Activated CD8-positive, alpha-beta T cell treated with anti-CD3 and anti-CD28 coated beads for 36 hours (primary cell): ENCODE data around the gene ESRRA. TPM values are rescaled to one million over a fixed set of nuclear protein-coding genes. Genes with fewer than 3 reads are reported as not detected.

Source experiments
- ATAC-seq: fragments of 200-7000 bp; cut with Tn5 transposase; one replicate; pipeline ENCODE4 v1.10.0; 2021; ENCODE audit warnings: mild to moderate bottlenecking, moderate library complexity
- CTCF ChIA-PET: fragments of 350-600 bp; sonication (Branson Sonifier 250); formaldehyde crosslinking; loops from one replicate; lab custom pipeline; 2021; ENCODE audit warnings: antibody characterized with exemption; lab: Charles Lee
- POLR2A ChIA-PET: fragments of 350-600 bp; sonication (Branson Sonifier 250); formaldehyde crosslinking; loops from one replicate; lab custom pipeline; 2021; ENCODE audit warnings: antibody characterized with exemption; lab: Charles Lee
- DNase-seq: peaks from one replicate; pipeline ENCODE4 v3.0.0-alpha.2; 2020
- H3K27ac Mint-ChIP-seq: one replicate; pipeline ENCODE4 v1.8.0; 2021; ENCODE audit warnings: mild to moderate bottlenecking, mixed read lengths
- H3K27me3 Mint-ChIP-seq: one replicate; pipeline ENCODE4 v1.8.0; 2021; ENCODE audit warnings: mixed read lengths
- H3K36me3 Mint-ChIP-seq: one replicate; pipeline ENCODE4 v1.8.0; 2021; ENCODE audit warnings: low read depth, mixed read lengths
- H3K4me1 Mint-ChIP-seq: one replicate; pipeline ENCODE4 v1.8.0; 2021; ENCODE audit warnings: low read depth, mixed read lengths
- H3K4me3 Mint-ChIP-seq: one replicate; pipeline ENCODE4 v1.8.0; 2021; ENCODE audit warnings: mild to moderate bottlenecking, moderate library complexity, mixed read lengths
- H3K9me3 Mint-ChIP-seq: one replicate; pipeline ENCODE4 v1.8.0; 2021; ENCODE audit warnings: mixed read lengths
- intact Hi-C: fragments of 100-400 bp; cut with micrococcal nuclease; formaldehyde crosslinking; loops from one replicate; pipeline ENCODE4 v1.10.0; 2022
- total RNA-seq, 2 experiments: library from RNA; stranded (reverse); gene quantifications; one replicate each; pipeline ENCODE4 v1.2.3, GENCODE V29; 2021
- TF ChIP-seq, protein P1 (sequence below): fragments of 200-600 bp; IDR thresholded peaks from one replicate; pipeline ENCODE4 v1.8.0; 2022; ENCODE audit warnings: antibody characterized with exemption, mild to moderate bottlenecking

Gene ESRRA
- total RNA-seq, 2 experiments from 2014 or later: 37.5 to 42.4 TPM

DNA sequence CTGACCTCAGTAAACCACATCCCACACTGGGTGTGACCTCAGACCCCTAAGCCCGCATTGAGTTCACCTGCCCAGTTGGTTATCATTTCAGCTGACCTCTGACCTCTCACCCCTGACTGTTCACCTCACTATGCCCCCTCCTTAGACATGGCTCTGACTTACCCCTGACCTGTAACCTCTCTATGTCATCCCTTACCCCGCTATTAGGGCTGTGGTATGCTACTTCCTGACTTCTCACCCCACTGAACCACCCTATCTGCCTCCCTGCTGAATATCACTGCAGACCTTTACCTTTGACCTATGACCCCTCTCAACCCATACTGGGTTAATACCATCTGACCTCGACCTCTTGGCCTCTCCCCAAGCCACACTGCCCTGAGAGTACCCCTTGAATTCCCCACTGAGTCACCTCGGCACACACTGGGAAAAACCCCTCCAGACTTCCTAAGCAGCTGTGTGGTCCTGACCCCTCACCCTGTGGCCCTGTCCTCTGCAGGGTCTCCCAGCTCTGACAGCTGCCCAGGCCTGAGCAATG lies 45.7 kb upstream of the ESRRA start:
- H3K4me3 Mint-ChIP-seq: no peak overlapping the region
- no peaks in the 10 kb centered on the region for H3K27me3 Mint-ChIP-seq
- H3K4me1 Mint-ChIP-seq: peaks cover 12% of the 10 kb centered on the region
- peak; percentile 40 for ATAC-seq
- TF ChIP-seq, protein P1, sequence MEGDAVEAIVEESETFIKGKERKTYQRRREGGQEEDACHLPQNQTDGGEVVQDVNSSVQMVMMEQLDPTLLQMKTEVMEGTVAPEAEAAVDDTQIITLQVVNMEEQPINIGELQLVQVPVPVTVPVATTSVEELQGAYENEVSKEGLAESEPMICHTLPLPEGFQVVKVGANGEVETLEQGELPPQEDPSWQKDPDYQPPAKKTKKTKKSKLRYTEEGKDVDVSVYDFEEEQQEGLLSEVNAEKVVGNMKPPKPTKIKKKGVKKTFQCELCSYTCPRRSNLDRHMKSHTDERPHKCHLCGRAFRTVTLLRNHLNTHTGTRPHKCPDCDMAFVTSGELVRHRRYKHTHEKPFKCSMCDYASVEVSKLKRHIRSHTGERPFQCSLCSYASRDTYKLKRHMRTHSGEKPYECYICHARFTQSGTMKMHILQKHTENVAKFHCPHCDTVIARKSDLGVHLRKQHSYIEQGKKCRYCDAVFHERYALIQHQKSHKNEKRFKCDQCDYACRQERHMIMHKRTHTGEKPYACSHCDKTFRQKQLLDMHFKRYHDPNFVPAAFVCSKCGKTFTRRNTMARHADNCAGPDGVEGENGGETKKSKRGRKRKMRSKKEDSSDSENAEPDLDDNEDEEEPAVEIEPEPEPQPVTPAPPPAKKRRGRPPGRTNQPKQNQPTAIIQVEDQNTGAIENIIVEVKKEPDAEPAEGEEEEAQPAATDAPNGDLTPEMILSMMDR: no peak
- intact Hi-C loops: no loop called here
- peak overlapping the region; percentile 32 for H3K27ac Mint-ChIP-seq
- ChIA-PET CTCF (interaction anchor here (1.6 kb wide), 1 partner anchor 24 kb away, joined by 3 read pairs; the partner anchor contains the start of gene BAD), POLR2A (interaction anchor here (0.6 to 2.7 kb wide), 3 partner anchors 9 to 74 kb away, joined by 4 to 14 read pairs (median 6); partner anchors contain the start of gene STIP1)
- no peaks in the 10 kb centered on the region for H3K9me3 Mint-ChIP-seq
- peaks cover 14% of the 10 kb centered on the region for H3K36me3 Mint-ChIP-seq
- DNase-seq: no peak

DNA sequence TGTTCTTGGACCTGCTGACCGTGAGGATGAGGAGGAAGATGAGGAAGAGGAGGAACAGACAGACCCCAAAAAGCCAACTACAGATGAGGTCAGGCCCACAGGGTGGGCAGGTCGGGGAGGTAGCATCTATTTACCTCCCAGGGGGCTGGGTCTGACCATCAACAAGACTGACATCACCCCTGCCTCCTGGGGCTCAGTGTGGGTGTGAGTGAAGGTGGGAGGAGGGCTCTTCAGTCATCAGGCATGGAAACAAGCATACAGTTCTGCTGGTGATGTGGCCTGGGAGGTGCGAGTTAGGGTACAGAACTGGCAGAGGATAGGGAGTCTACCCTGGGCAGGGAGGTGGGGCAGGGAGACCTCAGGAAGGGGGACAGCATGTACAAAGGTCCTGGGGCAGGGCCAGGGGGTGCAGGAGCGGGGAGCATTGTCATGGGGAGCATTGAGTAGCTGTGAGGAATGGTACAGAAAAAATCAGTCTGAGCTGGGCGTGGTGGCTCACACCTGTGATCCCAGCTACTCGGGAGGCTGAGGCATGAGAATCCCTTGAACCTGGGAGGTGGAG lies 45.1 kb upstream of the ESRRA start:
- intact Hi-C loops: no loop called here
- ChIA-PET POLR2A (interaction anchor here (2.1 to 2.7 kb wide), 2 partner anchors 8 to 17 kb away, joined by 6 to 14 read pairs; no protein-coding TSS in a partner anchor), CTCF (interaction anchor here (1.8 kb wide), 1 partner anchor 9 kb away, joined by 8 read pairs; the partner anchor contains the start of gene PLCB3)
- H3K27ac Mint-ChIP-seq: peak overlapping the region; percentile 32
- H3K4me3 Mint-ChIP-seq: no peak overlapping the region
- no peak for DNase-seq
- H3K27me3 Mint-ChIP-seq: no peaks in the 10 kb centered on the region
- peaks cover 12% of the 10 kb centered on the region for H3K4me1 Mint-ChIP-seq
- H3K36me3 Mint-ChIP-seq: peaks cover 14% of the 10 kb centered on the region
- TF ChIP-seq, protein P1: no peak
- peak; percentile 37 for ATAC-seq
- no peaks in the 10 kb centered on the region for H3K9me3 Mint-ChIP-seq

DNA sequence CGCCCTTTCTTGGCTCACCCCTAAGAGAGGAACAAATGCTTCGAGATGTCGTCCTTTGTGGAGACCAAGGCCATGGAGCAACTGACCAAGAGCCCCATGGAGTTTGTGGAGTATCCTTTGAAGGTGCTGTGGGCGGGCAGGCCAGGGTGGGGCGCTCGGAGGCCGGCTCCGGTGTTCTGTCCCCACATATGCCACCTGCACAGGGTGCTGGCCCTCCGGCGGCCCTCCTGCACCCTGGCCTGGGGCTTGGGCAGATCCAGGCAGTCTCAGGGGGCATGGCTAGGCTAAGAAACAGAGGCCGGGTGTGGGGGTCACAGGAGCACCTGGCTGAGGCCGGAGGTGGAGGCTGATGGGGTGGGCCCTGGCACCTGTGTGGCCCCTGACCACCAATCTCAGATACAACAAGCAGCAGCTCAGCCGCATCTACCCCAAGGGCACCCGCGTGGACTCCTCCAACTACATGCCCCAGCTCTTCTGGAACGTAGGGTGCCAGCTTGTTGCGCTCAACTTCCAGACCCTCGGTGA lies 43.7 kb upstream of the ESRRA start:
- Mint-ChIP-seq H3K9me3 (no peaks in the 10 kb centered on the region), H3K4me3 (no peak overlapping the region), H3K27me3 (no peaks in the 10 kb centered on the region), H3K36me3 (peaks cover 12% of the 10 kb centered on the region), H3K4me1 (peaks cover 12% of the 10 kb centered on the region), H3K27ac (no peak overlapping the region)
- POLR2A ChIA-PET: interaction anchor here (0.9 to 2.1 kb wide), 2 partner anchors 9 to 18 kb away, joined by 5 to 6 read pairs; no protein-coding TSS in a partner anchor
- TF ChIP-seq, protein P1: no peak
- intact Hi-C loops: no loop called here
- DNase-seq: no peak
- no peak for ATAC-seq
- CTCF ChIA-PET: interaction anchor here (1.8 kb wide), 1 partner anchor 10 kb away, joined by 8 read pairs; the partner anchor contains the start of gene PLCB3

DNA sequence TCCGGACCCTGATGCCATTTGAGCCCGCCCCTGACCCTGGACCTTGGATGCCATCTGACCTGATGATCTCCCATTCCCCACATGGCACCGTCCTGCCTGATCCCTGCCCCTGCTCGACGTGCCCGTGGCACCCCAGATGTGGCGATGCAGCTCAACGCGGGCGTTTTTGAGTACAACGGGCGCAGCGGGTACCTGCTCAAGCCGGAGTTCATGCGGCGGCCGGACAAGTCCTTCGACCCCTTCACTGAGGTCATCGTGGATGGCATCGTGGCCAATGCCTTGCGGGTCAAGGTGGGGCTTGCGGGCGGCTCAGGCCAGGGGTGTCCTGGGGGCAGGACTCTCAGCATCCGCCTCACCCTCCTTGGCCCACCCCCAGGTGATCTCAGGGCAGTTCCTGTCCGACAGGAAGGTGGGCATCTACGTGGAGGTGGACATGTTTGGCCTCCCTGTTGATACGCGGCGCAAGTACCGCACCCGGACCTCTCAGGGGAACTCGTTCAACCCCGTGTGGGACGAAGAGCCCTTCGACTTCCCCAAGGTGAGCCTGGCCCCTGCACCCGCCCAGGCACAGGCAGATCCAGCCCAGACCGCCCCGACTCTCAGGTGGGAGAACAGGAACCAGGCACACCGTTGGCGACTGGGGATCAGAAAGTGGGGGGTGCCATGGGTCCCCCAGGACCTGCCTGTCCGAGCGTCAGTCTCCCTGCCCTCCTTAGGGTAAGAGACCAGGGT lies 42.9 kb upstream of the ESRRA start:
- peaks cover 12% of the 10 kb centered on the region for H3K4me1 Mint-ChIP-seq
- ATAC-seq (no peak), DNase-seq (no peak)
- CTCF ChIA-PET: interaction anchor here (1.0 to 1.8 kb wide), 3 partner anchors 11 to 39 kb away, joined by 3 to 8 read pairs (median 4); partner anchors contain the start of gene PLCB3
- TF ChIP-seq, protein P1: no peak
- H3K27ac Mint-ChIP-seq: no peak overlapping the region
- POLR2A ChIA-PET: interaction anchor here (0.9 to 2.1 kb wide), 3 partner anchors 9 to 19 kb away, joined by 5 to 6 read pairs (median 5); no protein-coding TSS in a partner anchor
- no peak overlapping the region for H3K4me3 Mint-ChIP-seq
- peaks cover 12% of the 10 kb centered on the region for H3K36me3 Mint-ChIP-seq
- H3K27me3 Mint-ChIP-seq: no peaks in the 10 kb centered on the region
- no peaks in the 10 kb centered on the region for H3K9me3 Mint-ChIP-seq
- intact Hi-C loops: no loop called here
